NCI-H146 (cell line): ENCODE measurements around the gene GLUD1.
"Not testable (repeated sequence)": the region's sequence is repeated elsewhere in the genome, so short reads cannot be mapped to it uniquely, and the experiment has no call there.

Experiments used
- DNase-seq: peaks from one replicate; lab custom pipeline; 2025; lab: John Stamatoyannopoulos, UW

GLUD1 gene

GRCh38 chr10:87045434-87045938 lies 49.2 kb downstream of the GLUD1 start:
- no peak for DNase-seq

- not testable (repeated sequence) for DNase-seq
Measured at GRCh38 chr10:87043579-87043978, 51.1 kb downstream of the GLUD1 start.

DNA sequence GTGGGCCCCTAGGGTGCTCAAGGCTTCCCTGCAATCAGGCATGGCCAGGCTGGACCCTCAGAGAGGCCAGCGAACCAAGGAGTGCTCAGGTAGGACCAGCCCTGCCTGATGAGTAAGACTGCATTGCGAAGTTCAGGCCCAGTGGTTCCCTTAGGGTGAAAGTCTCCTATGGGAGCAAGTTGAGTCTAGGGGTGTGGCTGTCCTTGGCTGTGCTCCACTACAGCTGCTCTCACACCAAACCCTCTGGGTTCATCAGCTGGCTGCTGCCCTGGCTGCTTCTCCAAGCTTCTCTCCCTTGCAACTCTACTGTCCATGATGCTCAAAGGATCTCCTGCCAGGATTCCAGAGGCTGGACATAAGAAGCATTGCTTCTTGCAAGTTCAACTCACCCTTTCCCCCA lies 55.9 kb downstream of the GLUD1 start:
- DNase-seq: no peak

GRCh38 chr10:87038286-87038717 lies 56.3 kb downstream of the GLUD1 start:
- no peak for DNase-seq

- DNase-seq: no peak
Measured at GRCh38 chr10:87036623-87037022, 58.0 kb downstream of the GLUD1 start.

- no peak for DNase-seq
Measured at GRCh38 chr10:87030912-87031635, 63.6 kb downstream of the GLUD1 start.

- not testable (repeated sequence) for DNase-seq
Measured at GRCh38 chr10:87030419-87030818, 64.2 kb downstream of the GLUD1 start.

DNA sequence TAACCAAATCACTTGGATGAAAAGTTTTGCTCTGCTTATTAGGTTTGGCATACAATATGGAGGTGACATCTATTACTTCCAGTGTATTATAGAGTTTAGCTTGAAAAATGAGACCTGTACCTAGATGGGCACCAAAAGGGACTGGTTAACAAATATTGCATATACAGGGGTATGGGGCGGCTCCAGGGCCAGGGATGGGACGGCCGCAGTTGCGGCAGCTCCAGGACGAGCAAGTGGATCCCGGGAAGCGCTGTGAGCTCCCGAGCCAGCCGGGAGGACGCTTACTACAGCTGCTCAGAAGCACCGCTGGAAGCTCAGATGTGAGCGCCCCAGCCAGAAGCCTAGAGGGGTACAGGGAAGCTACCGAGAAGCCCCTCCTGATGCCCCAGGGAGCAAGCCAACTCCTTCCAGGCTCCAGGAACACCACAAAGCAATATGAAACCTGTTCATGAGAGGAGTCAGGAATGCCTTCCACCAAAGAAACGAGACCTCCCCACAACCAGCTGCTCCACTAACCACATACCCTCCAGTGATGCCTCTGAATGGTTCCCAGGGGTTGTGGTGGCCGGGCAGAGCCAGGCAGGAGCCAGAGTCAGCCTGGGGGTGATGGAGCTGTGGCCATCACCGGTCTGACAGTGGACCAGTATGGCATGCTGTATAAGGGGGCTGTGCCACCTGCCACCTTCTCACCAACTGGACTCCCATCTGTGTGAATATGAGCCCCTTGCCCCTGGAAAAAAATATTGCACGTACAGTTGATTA lies 67.7 kb downstream of the GLUD1 start:
- not testable (repeated sequence) for DNase-seq

GRCh38 chr10:87025285-87025958 lies 69.2 kb downstream of the GLUD1 start:
- not testable (repeated sequence) for DNase-seq

DNA sequence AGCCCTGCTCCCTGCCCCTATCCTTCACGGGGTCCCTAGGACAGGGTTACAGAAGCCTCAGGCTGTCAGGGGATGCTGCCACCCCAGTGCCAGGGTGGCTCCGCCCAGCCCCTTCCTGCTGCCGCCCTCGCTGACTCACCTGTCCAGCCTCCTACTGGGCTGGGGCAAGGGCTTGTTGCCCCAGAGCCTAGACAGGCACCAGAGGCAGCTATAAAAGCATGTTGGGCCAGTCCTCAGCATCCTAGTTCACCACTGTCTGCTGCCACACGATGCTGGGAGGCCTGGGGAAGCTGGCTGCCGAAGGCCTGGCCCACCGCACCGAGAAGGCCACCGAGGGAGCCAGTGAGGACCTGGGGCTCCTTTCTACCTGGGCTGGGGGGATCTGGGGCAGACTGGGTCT lies 74.6 kb downstream of the GLUD1 start, which contains the start of gene FAM25A:
FAM25A (plus strand) TSS at position 239 of the 400 bp plus-strand sequence; CDS start at position 270, 31 bp downstream.
- DNase-seq: not testable (repeated sequence)

DNA sequence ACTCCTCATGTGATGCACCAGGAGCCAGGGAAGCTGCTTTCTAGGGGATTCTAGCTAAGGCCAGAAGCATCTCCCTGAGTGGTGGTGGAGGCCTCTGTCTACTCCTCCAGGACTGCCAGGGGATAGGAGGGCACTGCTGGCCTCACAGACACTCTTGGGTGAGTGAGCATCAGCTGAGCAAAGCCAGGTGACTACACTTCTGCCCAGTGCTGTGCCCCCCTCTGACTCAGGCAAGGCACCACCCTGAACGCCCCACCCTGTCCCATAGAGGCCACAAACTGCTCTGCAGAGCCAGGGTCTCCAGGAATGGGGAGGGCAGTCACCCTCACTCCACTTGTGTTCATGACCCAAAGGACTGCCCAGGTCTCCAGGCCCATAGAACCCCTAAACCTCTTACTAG lies 75.1 kb downstream of the GLUD1 start:
- not testable (repeated sequence) for DNase-seq

- not testable (repeated sequence) for DNase-seq
Measured at GRCh38 chr10:87019066-87019465, 75.6 kb downstream of the GLUD1 start.

DNA sequence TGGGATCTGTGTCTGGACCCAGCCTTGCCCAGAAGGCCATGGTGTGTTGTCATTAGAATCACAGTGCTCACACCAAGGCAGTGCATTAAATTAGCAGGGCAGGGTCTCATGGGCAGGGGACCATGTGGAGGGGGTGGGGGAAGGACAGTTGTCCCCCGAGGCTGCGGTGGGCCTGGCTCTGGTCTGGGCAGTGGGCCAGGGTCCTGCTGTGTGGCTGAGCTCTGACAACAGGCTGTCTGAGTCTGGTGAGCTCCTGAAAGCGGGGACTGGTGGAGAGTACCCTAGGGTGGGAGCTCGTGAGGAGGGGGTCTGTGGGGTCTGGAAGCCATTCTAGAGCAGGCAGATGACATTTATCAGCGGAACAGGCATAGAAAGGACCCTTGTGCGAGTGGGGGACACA lies 76.5 kb downstream of the GLUD1 start:
- DNase-seq: not testable (repeated sequence)

- DNase-seq: not testable (repeated sequence)
Measured at GRCh38 chr10:87014986-87015716, 79.5 kb downstream of the GLUD1 start.

- DNase-seq: not testable (repeated sequence)
Measured at GRCh38 chr10:87013528-87013927, 81.1 kb downstream of the GLUD1 start.

DNA sequence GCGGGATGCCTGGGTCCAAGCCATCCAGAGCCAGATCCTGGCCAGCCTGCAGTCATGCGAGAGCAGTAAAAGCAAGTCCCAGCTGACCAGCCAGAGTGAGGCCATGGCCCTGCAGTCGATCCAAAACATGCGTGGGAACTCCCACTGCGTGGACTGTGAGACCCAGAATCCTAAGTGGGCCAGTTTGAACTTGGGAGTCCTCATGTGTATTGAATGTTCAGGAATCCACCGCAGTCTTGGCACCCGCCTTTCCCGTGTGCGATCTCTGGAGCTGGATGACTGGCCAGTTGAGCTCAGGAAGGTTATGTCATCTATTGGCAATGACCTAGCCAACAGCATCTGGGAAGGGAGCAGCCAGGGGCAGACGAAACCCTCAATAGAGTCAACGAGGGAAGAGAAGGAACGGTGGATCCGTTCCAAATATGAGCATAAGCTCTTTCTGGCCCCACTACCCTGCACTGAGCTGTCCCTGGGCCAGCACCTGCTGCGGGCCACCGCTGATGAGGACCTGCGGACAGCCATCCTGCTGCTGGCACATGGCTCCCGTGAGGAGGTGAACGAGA lies 85.4 kb downstream of the GLUD1 start:
- DNase-seq: not testable (repeated sequence)

DNA sequence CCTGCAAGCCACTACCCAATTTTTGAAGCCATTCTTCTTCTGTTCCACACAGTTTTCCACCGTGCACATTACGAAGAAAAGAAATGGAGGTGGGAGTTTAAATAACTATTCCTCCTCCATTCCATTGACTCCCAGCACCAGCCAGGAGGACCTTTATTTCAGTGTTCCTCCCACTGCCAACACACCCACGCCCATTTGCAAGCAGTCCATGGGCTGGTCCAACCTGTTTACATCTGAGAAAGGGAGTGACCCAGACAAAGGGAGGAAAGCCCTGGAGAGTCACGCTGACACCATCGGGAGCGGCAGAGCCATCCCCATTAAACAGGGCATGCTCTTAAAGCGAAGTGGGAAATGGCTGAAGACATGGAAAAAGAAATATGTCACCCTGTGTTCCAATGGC lies 86.3 kb downstream of the GLUD1 start:
- DNase-seq: not testable (repeated sequence)

DNA sequence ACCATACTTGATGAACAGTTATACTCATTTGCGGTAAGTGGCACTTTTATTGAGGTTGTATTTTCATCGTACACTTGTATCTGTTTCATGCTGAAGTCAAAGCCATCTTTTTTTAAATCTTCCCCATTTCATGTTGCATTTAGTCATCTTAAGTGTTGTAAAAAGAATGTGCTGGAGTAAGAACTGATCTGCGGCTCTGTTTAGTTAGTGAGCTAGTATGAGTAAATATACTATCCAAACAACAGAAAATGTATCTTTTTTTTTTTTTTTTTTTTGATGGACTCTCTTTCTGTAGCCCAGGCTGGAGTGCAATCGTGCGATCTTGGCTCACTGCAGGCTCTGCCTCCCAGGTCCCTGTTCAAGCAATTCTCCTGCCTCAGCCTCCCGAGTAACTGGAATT lies 87.0 kb downstream of the GLUD1 start:
- DNase-seq: not testable (repeated sequence)

DNA sequence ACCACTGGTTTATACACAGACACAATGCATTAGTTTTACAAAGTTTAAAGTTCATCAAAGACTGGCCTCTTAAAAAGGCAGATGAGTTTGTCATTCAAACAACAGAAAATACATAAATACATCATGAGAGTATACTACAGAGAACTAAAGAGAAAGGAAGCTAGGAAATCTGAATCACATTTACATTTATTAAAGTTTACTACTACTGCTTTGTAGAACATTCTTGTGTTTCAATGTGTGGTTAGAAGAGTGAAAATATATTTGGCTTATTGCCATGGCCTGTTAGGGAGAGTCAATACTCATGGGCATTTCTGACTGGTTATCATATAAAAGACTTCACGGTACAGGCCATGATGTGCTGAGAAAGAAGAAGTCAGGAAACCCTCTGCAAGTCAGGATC lies 87.5 kb downstream of the GLUD1 start:
- not testable (repeated sequence) for DNase-seq

DNA sequence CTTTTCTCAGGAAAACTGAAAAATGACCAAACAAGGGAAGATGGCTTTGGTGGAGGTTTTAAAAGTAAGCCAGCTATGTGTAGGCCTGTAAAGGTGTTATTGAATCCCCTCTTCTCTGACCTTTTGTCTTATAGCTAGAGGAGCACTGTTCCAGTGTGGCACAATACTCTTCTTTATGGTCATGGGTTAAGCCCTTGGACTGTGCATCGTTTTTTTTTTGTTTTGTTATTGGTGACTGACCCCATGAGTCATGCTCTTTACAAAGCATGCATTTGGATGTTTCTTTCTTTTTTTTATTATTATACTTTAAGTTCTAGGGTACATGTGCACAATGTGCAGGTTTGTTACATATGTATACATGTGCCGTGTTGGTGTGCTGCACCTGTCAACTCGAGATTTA lies 94.2 kb downstream of the GLUD1 start:
- no peak for DNase-seq
